HepG2 (cell line): ENCODE data around the gene ERF. TPM values are rescaled to one million over a fixed set of nuclear protein-coding genes. Genes with fewer than 3 reads are reported as not detected.

ENCODE experiments used
- ATAC-seq: fragments of 200-7000 bp; cut with Tn5 transposase; 3 replicates; pipeline ENCODE4 v1.9.1; 2020; ENCODE audit warnings: mild to moderate bottlenecking, moderate library complexity
- BruUV-seq: library from RNA; stranded (reverse); fragments of 400-500 nt; replicated peaks from 2 replicates; lab custom pipeline; 2021; lab: Mats Ljungman, UMichigan
- CTCF ChIA-PET: fragments of 300-600 bp; formaldehyde crosslinking; extraction: SDS; loops from one replicate; lab custom pipeline; 2021; ENCODE audit warnings: low total read pairs, inconsistent platforms, low intra/inter-chr PET ratio; lab: Yijun Ruan, JAX
- POLR2A ChIA-PET: fragments of 350-600 bp; sonication (Branson Sonifier 250); formaldehyde crosslinking; loops from one replicate; lab custom pipeline; 2020; ENCODE audit warnings: antibody characterized with exemption, inconsistent platforms; lab: Yijun Ruan, JAX
- DNase-seq: peaks from one replicate; pipeline ENCODE4 v3.0.0-alpha.2; 2015; ENCODE audit warnings: low spot score
- FAIRE-seq: peaks from 3 replicates; lab custom pipeline; 2011; peaks lifted over from hg19 to GRCh38; lab: Jason Lieb, UNC
- H2AFZ ChIP-seq: one replicate; pipeline ENCODE4 v1.6.1; 2011; ENCODE audit warnings: low read length, inconsistent platforms
- H3K27ac ChIP-seq: fragments of 300-600 bp; 3 replicates; pipeline ENCODE4 v1.8.0; 2011; ENCODE audit warnings: mixed run types, mild to moderate bottlenecking, mixed read lengths, low read length, inconsistent platforms; ENCODE audit not compliant: insufficient read depth; ENCODE audit errors: extremely low read length
- H3K27me3 ChIP-seq, 2 experiments: fragments of 200-600 bp in 1 of 2; 2 replicates in 1 of 2; 3 replicates in 1 of 2; pipeline versions ENCODE4 v1.6.0 to v1.8.0; 2011; ENCODE audit warnings: low read length in 2 of 2, mild to moderate bottlenecking in 2 of 2, moderate library complexity in 2 of 2, inconsistent platforms in 1 of 2; ENCODE audit not compliant: insufficient read depth in 2 of 2, control insufficient read depth in 1 of 2
- H3K36me3 ChIP-seq, 2 experiments: fragments of 200-600 bp in 1 of 2; replicated peaks in 1 of 2; 2 replicates in 1 of 2; 3 replicates in 1 of 2; pipeline versions ENCODE4 v1.5.1 to v1.8.0; 2011; ENCODE audit warnings: low read length in 2 of 2, inconsistent platforms in 1 of 2; ENCODE audit not compliant: insufficient read depth in 2 of 2, control insufficient read depth in 1 of 2
- H3K4me1 ChIP-seq: 2 replicates; pipeline ENCODE4 v1.5.1; 2012; ENCODE audit warnings: low read length, inconsistent platforms; ENCODE audit not compliant: insufficient read depth
- H3K4me2 ChIP-seq: 2 replicates; pipeline ENCODE4 v1.6.0; 2011; ENCODE audit warnings: low read depth, low read length, inconsistent platforms
- H3K4me3 ChIP-seq, 3 experiments: fragments of 200-600 bp in 1 of 3; sonication (generic), shearing (Covaris generic) in 1 of 3; replicated peaks in 1 of 3; 2 replicates each; pipeline ENCODE4 v1.5.1; 2011 to 2016; ENCODE audit warnings: low read length in 3 of 3, inconsistent platforms in 2 of 3, low read depth in 2 of 3, mild to moderate bottlenecking in 2 of 3, control low read depth in 1 of 3, mixed read lengths in 1 of 3; ENCODE audit not compliant: insufficient read depth in 1 of 3
- H3K79me2 ChIP-seq: one replicate; pipeline ENCODE4 v1.6.1; 2011; ENCODE audit warnings: low read length, inconsistent platforms; ENCODE audit not compliant: insufficient read depth
- H3K9ac ChIP-seq: 2 replicates; pipeline ENCODE4 v1.6.0; 2011; ENCODE audit warnings: mild to moderate bottlenecking, low read depth, low read length, inconsistent platforms; ENCODE audit not compliant: insufficient read depth
- H3K9me3 ChIP-seq: 2 replicates; pipeline ENCODE4 v1.5.1; 2012; ENCODE audit warnings: mild to moderate bottlenecking, low read length
- H4K20me1 ChIP-seq: 2 replicates; pipeline ENCODE4 v1.6.0; 2011; ENCODE audit warnings: inconsistent platforms, mild to moderate bottlenecking, low read length, moderate library complexity; ENCODE audit not compliant: insufficient read depth
- EP300 ChIP-seq, 3 experiments: sonication (generic) in 1 of 3; formaldehyde crosslinking in 1 of 3; IDR thresholded peaks; 2 replicates each; pipeline versions ENCODE4 v1.5.1 to v1.6.1; 2011 to 2020; ENCODE audit warnings: low read depth in 2 of 3, low read length in 2 of 3, borderline replicate concordance in 1 of 3, improper control_type of control experiment in 1 of 3, mild to moderate bottlenecking in 1 of 3, missing genetic modification reagents in 1 of 3, moderate library complexity in 1 of 3
- KAT2B ChIP-seq: fragments of 150-350 bp; IDR thresholded peaks from 2 replicates; pipeline ENCODE4 v1.6.1; 2014; ENCODE audit warnings: low read depth, low read length, borderline replicate concordance
- MED1 ChIP-seq: sonication (generic); formaldehyde crosslinking; IDR thresholded peaks from 2 replicates; pipeline ENCODE4 v1.4.0; 2020; ENCODE audit warnings: missing genetic modification reagents
- NAIF1 ChIP-seq: sonication (generic); formaldehyde crosslinking; IDR thresholded peaks from 2 replicates; pipeline ENCODE4 v1.5.0; 2020; ENCODE audit warnings: mild to moderate bottlenecking, missing genetic modification reagents, borderline replicate concordance
- NFYC ChIP-seq: IDR thresholded peaks from 2 replicates; pipeline ENCODE4 v1.6.1; 2016; ENCODE audit warnings: missing genetic modification reagents, missing compliant biosample characterization
- NKX3-1 ChIP-seq: sonication (generic); formaldehyde crosslinking; IDR thresholded peaks from 2 replicates; pipeline ENCODE4 v1.5.0; 2020; ENCODE audit warnings: missing genetic modification reagents
- RFX5 ChIP-seq: IDR thresholded peaks from 2 replicates; pipeline ENCODE4 v1.6.1; 2011; ENCODE audit warnings: low read depth, low read length, improper control_type of control experiment
- TAF1 ChIP-seq: sonication (generic); formaldehyde crosslinking; IDR thresholded peaks from 2 replicates; pipeline ENCODE4 v1.4.0; 2020; ENCODE audit warnings: missing genetic modification reagents
- YY1 ChIP-seq: IDR thresholded peaks from 2 replicates; pipeline ENCODE4 v1.6.1; 2011; ENCODE audit warnings: low read length, low read depth, moderate library complexity, mild to moderate bottlenecking; ENCODE audit not compliant: insufficient read depth, insufficient replicate concordance
- ZNF629 ChIP-seq: sonication (generic); formaldehyde crosslinking; conservative IDR thresholded peaks from 2 replicates; pipeline ENCODE4 v1.5.0; 2020; ENCODE audit warnings: missing genetic modification reagents
- whole genome bisulfite sequencing: methylation state at CpG from one replicate; pipeline ENCODE4 v1.1.6; 2017; ENCODE audit warnings: low lambda C conversion rate; 5-methylcytosine and 5-hydroxymethylcytosine counted together
- in situ Hi-C: cut with HindIII; loops from 2 replicates; pipeline ENCODE4 v1.10.0; 2017; ENCODE audit warnings: low pct_unique_long_range_greater_than_20kb; ENCODE audit not compliant: extremely low pct_ligation_motif_present
- intact Hi-C: fragments of 100-400 bp; cut with micrococcal nuclease; formaldehyde crosslinking; loops from one replicate; pipeline ENCODE4 v1.10.0; 2022; ENCODE audit not compliant: unreplicated experiment
- polyA plus RNA-seq, 8 experiments: library from polyadenylated mRNA; depleted of rRNA in 3 of 8; stranded (reverse) in 7 of 8; unstranded in 1 of 8; fragments of >200 nt; fragmentation: Illumina TruSeq in 4 of 8; extraction: Trizol in 4 of 8; gene quantifications; 2 replicates each; pipeline versions ENCODE4 v1.2.1 to v1.2.3, GENCODE V29; 2011 to 2016; ENCODE audit warnings: low read depth in 4 of 8, missing spikeins in 1 of 8, mixed read lengths in 1 of 8; ENCODE audit not compliant: insufficient read depth in 1 of 8
- total RNA-seq, 5 experiments: library from RNA; depleted of rRNA; stranded (reverse); fragments of >200 nt; fragmentation: Illumina TruSeq; extraction: Trizol; gene quantifications; 2 replicates each; pipeline ENCODE4 v1.2.3, GENCODE V29; 2016; ENCODE audit warnings: low read depth in 1 of 5
- TF ChIP-seq, protein P1 (sequence below): sonication (generic); formaldehyde crosslinking; IDR thresholded peaks from 2 replicates; pipeline ENCODE4 v1.5.0; 2020; ENCODE audit warnings: missing genetic modification reagents
- TF ChIP-seq, protein P2 (sequence below): sonication (generic); formaldehyde crosslinking; IDR thresholded peaks from 2 replicates; pipeline ENCODE4 v1.8.1; 2023; ENCODE audit warnings: missing genetic modification reagents, inconsistent platforms, borderline replicate concordance

The ERF gene
- total and polyA plus RNA-seq, 2 of the 13 experiments (the other 11 are each of a cell fraction or from before 2014, with no cell fraction given) = 67.1 to 69.9 TPM

DNA sequence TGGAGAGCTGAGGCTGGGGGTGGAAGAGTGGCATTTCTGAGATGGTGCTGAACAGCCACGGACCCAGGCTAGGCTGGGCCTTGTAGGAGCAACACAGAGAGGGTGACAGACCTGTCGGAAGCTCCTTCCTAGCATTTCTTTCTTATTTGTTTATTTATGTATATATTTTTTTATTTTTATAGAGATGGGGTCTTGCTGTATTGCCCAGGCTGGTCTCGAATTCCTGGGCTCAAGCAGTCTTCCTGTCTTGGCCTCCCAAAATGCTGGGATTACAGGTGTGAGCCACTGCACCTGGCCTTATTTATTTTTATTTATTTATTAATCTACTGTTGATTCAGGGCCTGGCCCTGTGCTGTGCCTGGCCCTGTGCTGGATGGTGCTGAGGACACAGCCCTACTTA is 20.6 kb upstream of the ERF start:
- BruUV-seq = no TSS peak
- H2AFZ ChIP-seq = no peak overlapping the region
- H3K9ac ChIP-seq = no peak overlapping the region
- H3K9me3 ChIP-seq = no peaks in the 10 kb centered on the region
- no peak overlapping the region for H3K4me2 ChIP-seq
- peaks cover 7% of the 10 kb centered on the region for H3K79me2 ChIP-seq
- TF ChIP-seq, protein P1, sequence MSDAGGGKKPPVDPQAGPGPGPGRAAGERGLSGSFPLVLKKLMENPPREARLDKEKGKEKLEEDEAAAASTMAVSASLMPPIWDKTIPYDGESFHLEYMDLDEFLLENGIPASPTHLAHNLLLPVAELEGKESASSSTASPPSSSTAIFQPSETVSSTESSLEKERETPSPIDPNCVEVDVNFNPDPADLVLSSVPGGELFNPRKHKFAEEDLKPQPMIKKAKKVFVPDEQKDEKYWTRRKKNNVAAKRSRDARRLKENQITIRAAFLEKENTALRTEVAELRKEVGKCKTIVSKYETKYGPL = no peak
- TF ChIP-seq NAIF1 (CRISPR knock-in tag) (no peak), NKX3-1 (CRISPR knock-in tag) (no peak), NFYC (CRISPR knock-in tag) (no peak), TAF1 (CRISPR knock-in tag) (no peak), EP300 (IDR thresholded peaks at IDR 0.05; ENCODE audit: low read depth in 2 of 2, low read length in 2 of 2) (no peak), EP300 (CRISPR knock-in tag; IDR thresholded peaks at IDR 0.05; ENCODE audit: borderline replicate concordance) (no peak), RFX5 (no peak), KAT2B (no peak), MED1 (CRISPR knock-in tag) (no peak), YY1 (no peak), ZNF629 (CRISPR knock-in tag) (no peak)
- TF ChIP-seq, protein P2, sequence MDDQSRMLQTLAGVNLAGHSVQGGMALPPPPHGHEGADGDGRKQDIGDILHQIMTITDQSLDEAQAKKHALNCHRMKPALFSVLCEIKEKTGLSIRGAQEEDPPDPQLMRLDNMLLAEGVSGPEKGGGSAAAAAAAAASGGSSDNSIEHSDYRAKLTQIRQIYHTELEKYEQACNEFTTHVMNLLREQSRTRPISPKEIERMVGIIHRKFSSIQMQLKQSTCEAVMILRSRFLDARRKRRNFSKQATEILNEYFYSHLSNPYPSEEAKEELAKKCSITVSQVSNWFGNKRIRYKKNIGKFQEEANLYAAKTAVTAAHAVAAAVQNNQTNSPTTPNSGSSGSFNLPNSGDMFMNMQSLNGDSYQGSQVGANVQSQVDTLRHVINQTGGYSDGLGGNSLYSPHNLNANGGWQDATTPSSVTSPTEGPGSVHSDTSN (CRISPR knock-in tag) = no peak
- H4K20me1 ChIP-seq = no peaks in the 10 kb centered on the region
- ATAC-seq = no peak
- intact Hi-C loops (no loop called here), in situ Hi-C loops (no loop called here)
- CTCF ChIA-PET = no interaction called here
- no peaks in the 10 kb centered on the region for H3K27me3 ChIP-seq
- no peak overlapping the region; a peak in 1 of 6 replicates for H3K4me3 ChIP-seq
- DNase-seq = no peak
- H3K36me3 ChIP-seq = peaks cover 5 to 21% of the 10 kb centered on the region in 2 experiments; a peak in 4 of 5 replicates
- no peak for FAIRE-seq
- 95% methylated on average over 3 of the region's 3 CpGs for WGBS
- POLR2A ChIA-PET = interaction anchor here (1.6 kb wide), 1 partner anchor 29 kb away, joined by 4 read pairs; no protein-coding TSS in a partner anchor
- H3K4me1 ChIP-seq = peaks cover 39% of the 10 kb centered on the region
- H3K27ac ChIP-seq = no peak overlapping the region
